GM20431 (cell line): ENCODE data around the gene CBARP.
"Not testable (repeated sequence)": the region's sequence is repeated elsewhere in the genome, so short reads cannot be mapped to it uniquely, and the experiment has no call there.

Experiments used
- in situ Hi-C: fragments of 300-500 bp; cut with MseI, MboI; formaldehyde crosslinking; loops from one replicate; pipeline ENCODE4 v1.15.0; 2020; ENCODE audit warnings: low sequenced_read_pairs; ENCODE audit not compliant: unreplicated experiment

The CBARP gene

GRCh38 chr19:1255186-1256161, 17.7 kb upstream of the CBARP start:
- in situ Hi-C loops: no loop called here

GRCh38 chr19:1254530-1255185, 16.9 kb upstream of the CBARP start:
- in situ Hi-C loops: no loop called here

- in situ Hi-C loops: no loop called here
Observed at GRCh38 chr19:1254081-1254527, 16.3 kb upstream of the CBARP start.

GRCh38 chr19:1253514-1254080, 15.8 kb upstream of the CBARP start:
- in situ Hi-C loops: no loop called here

GRCh38 chr19:1252821-1253513, 15.2 kb upstream of the CBARP start:
- in situ Hi-C loops: no loop called here

GRCh38 chr19:1252221-1252820, 14.5 kb upstream of the CBARP start:
- in situ Hi-C loops: no loop called here

GRCh38 chr19:1251330-1252220, 13.8 kb upstream of the CBARP start:
- in situ Hi-C loops: no loop called here

GRCh38 chr19:1250437-1251260, 12.8 kb upstream of the CBARP start:
- in situ Hi-C loops: no loop called here

GRCh38 chr19:1249990-1250436, 12.2 kb upstream of the CBARP start:
- in situ Hi-C loops: no loop called here

GRCh38 chr19:1249298-1249989, 11.6 kb upstream of the CBARP start:
- in situ Hi-C loops: no loop called here

- in situ Hi-C loops: no loop called here
Observed at GRCh38 chr19:1248786-1249297, 11.0 kb upstream of the CBARP start.

GRCh38 chr19:1248139-1248785, 10.5 kb upstream of the CBARP start, which contains the start of gene MIDN:
Gene MIDN (plus strand): TSS chr19:1248583. CDS start chr19:1250297, 1,714 bp downstream.
- in situ Hi-C loops: no loop called here

- in situ Hi-C loops: no loop called here
Observed at GRCh38 chr19:1247748-1248138, 9.9 kb upstream of the CBARP start.

GRCh38 chr19:1246265-1247087, 8.7 kb upstream of the CBARP start:
- in situ Hi-C loops: not testable (repeated sequence)

GRCh38 chr19:1245494-1246264, 7.9 kb upstream of the CBARP start:
- in situ Hi-C loops: no loop called here
